Measurements from ENCODE around the gene EDIL3. TPM values are rescaled to one million over a fixed set of nuclear protein-coding genes. Genes with fewer than 3 reads are reported as not detected.

EDIL3 gene
- total and polyA plus RNA-seq, 2 of the 8 experiments (the other 6 are each of a cell fraction or from before 2014, with no cell fraction given): 14.7 to 47.2 TPM

DNA sequence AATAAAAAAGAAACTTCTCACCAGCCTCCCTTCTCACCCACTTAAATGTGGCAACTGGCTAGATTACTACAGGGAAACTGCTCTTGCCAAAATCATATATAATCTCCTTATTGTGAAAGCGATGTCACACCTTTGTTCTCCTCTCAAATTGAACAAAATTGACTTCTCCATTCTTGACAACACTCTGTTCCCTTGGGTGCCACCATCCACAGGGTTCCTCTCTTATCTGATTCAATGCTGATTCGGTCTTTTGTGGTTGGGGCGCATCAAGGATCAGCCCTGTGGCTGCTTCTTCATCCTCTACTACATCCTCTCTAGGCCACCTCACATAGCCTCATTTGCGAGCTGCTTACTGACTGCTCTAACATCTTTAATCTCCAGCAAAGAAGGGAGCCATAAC, 86.1 kb downstream of the EDIL3 start:
- Histone ChIP-seq H3K4me1 (replicated peaks in 1 of 4; ENCODE audit: control insufficient read depth in 3 of 4, insufficient read depth in 4 of 4, low read length in 3 of 4) (no peaks in the 10 kb centered on the region), H3K27ac (ENCODE audit: low read depth, low read length) (no peak overlapping the region), H3K4ac (replicated peaks; ENCODE audit: insufficient read length, low read depth, low read length) (no peak overlapping the region), H4K91ac (replicated peaks; ENCODE audit: insufficient read length, low read length) (no peak overlapping the region), H2AFZ (ENCODE audit: low read length) (no peak overlapping the region), H4K20me1 (replicated peaks in 1 of 2; ENCODE audit: control insufficient read depth in 1 of 2, insufficient read depth in 2 of 2, low read length in 2 of 2) (no peaks in the 10 kb centered on the region), H3K9ac (replicated peaks in 1 of 4; ENCODE audit: extremely low read depth in 1 of 4, low read depth in 3 of 4, low read length in 3 of 4) (no peak overlapping the region), H3K56ac (replicated peaks; ENCODE audit: insufficient read length, low read depth, low read length) (no peak overlapping the region), H3K18ac (ENCODE audit: extremely low read depth, low read length) (no peak overlapping the region), H3K9me3 (ENCODE audit: insufficient read depth in 2 of 2, low read depth in 1 of 2, low read length in 1 of 2) (no peaks in the 10 kb centered on the region), H3K4me2 (ENCODE audit: insufficient read depth in 1 of 2, low read depth in 2 of 2, low read length in 2 of 2) (no peak overlapping the region), H2BK5ac (ENCODE audit: low read depth, low read length) (no peak overlapping the region), H3K14ac (ENCODE audit: insufficient read length) (no peak overlapping the region), H2BK12ac (ENCODE audit: low read depth, low read length) (no peak overlapping the region), H3K79me1 (ENCODE audit: low read depth, low read length) (no peaks in the 10 kb centered on the region), H4K5ac (ENCODE audit: insufficient read length, low read depth, low read length) (no peak overlapping the region), H3K4me3 (ENCODE audit: extremely low read depth in 1 of 4, insufficient read depth in 2 of 4, low read depth in 3 of 4, low read length in 4 of 4) (no peak overlapping the region), H3K23me2 (ENCODE audit: low read depth, low read length) (no peaks in the 10 kb centered on the region), H3K27me3 (replicated peaks in 1 of 4; ENCODE audit: control insufficient read depth in 3 of 4, extremely low read depth in 1 of 4, insufficient read depth in 3 of 4, low read length in 3 of 4) (no peaks in the 10 kb centered on the region), H3K36me3 (ENCODE audit: control insufficient read depth in 2 of 4, insufficient read depth in 4 of 4, low read length in 3 of 4) (no peaks in the 10 kb centered on the region), H2BK120ac (replicated peaks; ENCODE audit: low read depth, low read length) (no peak overlapping the region), H2AK5ac (ENCODE audit: low read depth, low read length) (no peak overlapping the region), H2BK20ac (ENCODE audit: low read length) (no peak overlapping the region), H4K8ac (ENCODE audit: extremely low read depth, insufficient read depth, low read length) (no peak overlapping the region), H2BK15ac (ENCODE audit: low read length) (no peak overlapping the region), H3K79me2 (ENCODE audit: control insufficient read depth in 1 of 2, insufficient read depth in 2 of 2, low read length in 2 of 2) (no peaks in the 10 kb centered on the region; a peak in 2 of 4 replicates), H3K23ac (ENCODE audit: insufficient read length) (no peak overlapping the region)
- CTCF ChIA-PET (ENCODE audit: partially characterized antibody): interaction anchor here (1.2 kb wide), 1 partner anchor 21 kb away, joined by 3 read pairs; no protein-coding TSS in a partner anchor
- POLR2A ChIA-PET (ENCODE audit: partially characterized antibody): no interaction called here
- FAIRE-seq: no peak
- no peak for DNase-seq (ENCODE audit: low read depth in 1 of 2, low spot score in 2 of 2)
- 92% methylated on average over 4 of the region's 4 CpGs; no CpG with 5 or more reads in 1 of the 2 experiments for WGBS, 2 experiments (ENCODE audit: extremely low coverage in 1 of 2, insufficient coverage in 1 of 2, insufficient read length in 1 of 2, insufficient replicate concordance in 2 of 2, low coverage in 1 of 2, low lambda C conversion rate in 2 of 2, missing lambda C conversion rate in 1 of 2)
- no peak for TF ChIP-seq POLR2AphosphoS5 (IDR thresholded peaks at IDR 0.05; ENCODE audit: low read depth, low read length)
- no peak for TF ChIP-seq RNF2 (IDR thresholded peaks at IDR 0.05; ENCODE audit: borderline replicate concordance, low read depth, low read length, missing control alignments, poor library complexity, severe bottlenecking)
- TF ChIP-seq CEBPB (IDR thresholded peaks at IDR 0.05; ENCODE audit: low read depth, low read length): no peak
- no peak for TF ChIP-seq SIX5 (IDR thresholded peaks at IDR 0.05; ENCODE audit: low read depth, low read length)
- TF ChIP-seq, protein P1, sequence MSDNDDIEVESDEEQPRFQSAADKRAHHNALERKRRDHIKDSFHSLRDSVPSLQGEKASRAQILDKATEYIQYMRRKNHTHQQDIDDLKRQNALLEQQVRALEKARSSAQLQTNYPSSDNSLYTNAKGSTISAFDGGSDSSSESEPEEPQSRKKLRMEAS (IDR thresholded peaks at IDR 0.05): no peak
- TF ChIP-seq EP300 (IDR thresholded peaks at IDR 0.05; ENCODE audit: borderline replicate concordance in 1 of 2, low read depth in 2 of 2, low read length in 2 of 2): no peak
- TF ChIP-seq CBX5 (IDR thresholded peaks at IDR 0.05; ENCODE audit: low read depth, low read length): no peak
- no peak for TF ChIP-seq GTF2F1 (IDR thresholded peaks at IDR 0.05; ENCODE audit: borderline replicate concordance, low read depth, low read length)
- no peak for TF ChIP-seq SIRT6 (IDR thresholded peaks at IDR 0.05; ENCODE audit: low read length)
- no peak for TF ChIP-seq HDAC6 (IDR thresholded peaks at IDR 0.05; ENCODE audit: low read depth, low read length)
- no peak for TF ChIP-seq SAP30 (IDR thresholded peaks at IDR 0.05; ENCODE audit: insufficient read depth, insufficient replicate concordance, low read length)
- TF ChIP-seq TCF12 (IDR thresholded peaks at IDR 0.05; ENCODE audit: low read depth, low read length): no peak

Data from H1 (cell line).